Measurements from ENCODE around the gene CD163. TPM values are rescaled to one million over a fixed set of nuclear protein-coding genes. Genes with fewer than 3 reads are reported as not detected.
A peak's percentile ranks its signal among the peaks of the same experiment; 100 is the strongest.
"Not testable (repeated sequence)": the region's sequence is repeated elsewhere in the genome, so short reads cannot be mapped to it uniquely, and the experiment has no call there.

Gene CD163
- 0.63 TPM for polyA plus RNA-seq (2013, experiment 1 of 2)
- 0.10 TPM for polyA plus RNA-seq (2013, experiment 2 of 2)

- Histone ChIP-seq H3K27ac (ENCODE audit: low read depth, low read length, severe bottlenecking) (no peak within 1 kb of the TSS), H3K4me3 (ENCODE audit: extremely low read depth, insufficient read depth, low read length, poor library complexity, severe bottlenecking) (no peak within 1 kb of the TSS), H3K4me1 (ENCODE audit: control insufficient read depth, insufficient read depth, low read length, poor library complexity, severe bottlenecking) (peaks cover 3% of the 10 kb centered on the region), H3K9me3 (ENCODE audit: control insufficient read depth, low read length) (no peaks in the 10 kb centered on the region), H3K36me3 (ENCODE audit: control insufficient read depth, insufficient read depth, low read length) (no peaks in the 10 kb centered on the region)
- 83% methylated on average over 1 of the region's 2 CpGs; no CpG with 5 or more reads in 1 of the 2 experiments for WGBS, 2 experiments (ENCODE audit: insufficient coverage in 2 of 2)
Measured at GRCh38 chr12:7503686-7504415, at the start of gene CD163. Gene CD163, minus strand, starts transcription at chr12:7503777. Its CDS starts 87 bp downstream, at chr12:7503690.

GRCh38 chr12:7542813-7543212, 39.2 kb upstream of the CD163 start:
- Histone ChIP-seq H3K4me1 (ENCODE audit: control insufficient read depth, insufficient read depth, low read length, poor library complexity, severe bottlenecking) (no peaks in the 10 kb centered on the region), H3K27ac (ENCODE audit: low read depth, low read length, severe bottlenecking) (no peak overlapping the region), H3K9me3 (ENCODE audit: control insufficient read depth, low read length) (no peaks in the 10 kb centered on the region), H3K36me3 (ENCODE audit: control insufficient read depth, insufficient read depth, low read length) (no peaks in the 10 kb centered on the region), H3K4me3 (ENCODE audit: extremely low read depth, insufficient read depth, low read length, poor library complexity, severe bottlenecking) (no peak overlapping the region)

- 89% methylated on average over 8 of the region's 8 CpGs for WGBS, 2 experiments (ENCODE audit: insufficient coverage in 2 of 2)
- Histone ChIP-seq H3K9me3 (ENCODE audit: control insufficient read depth, low read length) (no peaks in the 10 kb centered on the region), H3K4me1 (ENCODE audit: control insufficient read depth, insufficient read depth, low read length, poor library complexity, severe bottlenecking) (no peaks in the 10 kb centered on the region), H3K4me3 (ENCODE audit: extremely low read depth, insufficient read depth, low read length, poor library complexity, severe bottlenecking) (no peak overlapping the region), H3K36me3 (ENCODE audit: control insufficient read depth, insufficient read depth, low read length) (no peaks in the 10 kb centered on the region), H3K27ac (ENCODE audit: low read depth, low read length, severe bottlenecking) (peak overlapping the region; percentile 13)
Measured at GRCh38 chr12:7542046-7542445, 38.5 kb upstream of the CD163 start.

GRCh38 chr12:7514416-7514815, 10.8 kb upstream of the CD163 start:
- 75 to 94% methylated on average over 2 to 4 of the region's 8 CpGs for WGBS, 2 experiments (ENCODE audit: insufficient coverage in 2 of 2)
- Histone ChIP-seq H3K4me3 (ENCODE audit: extremely low read depth, insufficient read depth, low read length, poor library complexity, severe bottlenecking) (no peak overlapping the region), H3K36me3 (ENCODE audit: control insufficient read depth, insufficient read depth, low read length) (no peaks in the 10 kb centered on the region), H3K9me3 (ENCODE audit: control insufficient read depth, low read length) (no peaks in the 10 kb centered on the region), H3K27ac (ENCODE audit: low read depth, low read length, severe bottlenecking) (no peak overlapping the region), H3K4me1 (ENCODE audit: control insufficient read depth, insufficient read depth, low read length, poor library complexity, severe bottlenecking) (no peaks in the 10 kb centered on the region)

- Histone ChIP-seq H3K4me1 (ENCODE audit: control insufficient read depth, insufficient read depth, low read length, poor library complexity, severe bottlenecking) (no peaks in the 10 kb centered on the region), H3K27ac (ENCODE audit: low read depth, low read length, severe bottlenecking) (no peak overlapping the region), H3K4me3 (ENCODE audit: extremely low read depth, insufficient read depth, low read length, poor library complexity, severe bottlenecking) (no peak overlapping the region), H3K9me3 (ENCODE audit: control insufficient read depth, low read length) (no peaks in the 10 kb centered on the region), H3K36me3 (ENCODE audit: control insufficient read depth, insufficient read depth, low read length) (no peaks in the 10 kb centered on the region)
- WGBS, 2 experiments (ENCODE audit: insufficient coverage in 2 of 2) = 75 to 80% methylated on average over 2 to 3 of the region's 3 CpGs
Measured at GRCh38 chr12:7512553-7512952, 9.0 kb upstream of the CD163 start.

- WGBS, 2 experiments (ENCODE audit: insufficient coverage in 2 of 2) = 93 to 100% methylated on average over 1 to 4 of the region's 14 CpGs
- H3K4me3 ChIP-seq (ENCODE audit: extremely low read depth, insufficient read depth, low read length, poor library complexity, severe bottlenecking); H3K36me3 ChIP-seq (ENCODE audit: control insufficient read depth, insufficient read depth, low read length); H3K4me1 ChIP-seq (ENCODE audit: control insufficient read depth, insufficient read depth, low read length, poor library complexity, severe bottlenecking); H3K9me3 ChIP-seq (ENCODE audit: control insufficient read depth, low read length); H3K27ac ChIP-seq (ENCODE audit: low read depth, low read length, severe bottlenecking): not testable (repeated sequence)
Measured at GRCh38 chr12:7509793-7510470, 6.4 kb upstream of the CD163 start.

GRCh38 chr12:7502612-7503011, 965 bp downstream of the CD163 start:
- no peaks in the 10 kb centered on the region for H3K9me3 ChIP-seq (ENCODE audit: control insufficient read depth, low read length)
- H3K4me1 ChIP-seq (ENCODE audit: control insufficient read depth, insufficient read depth, low read length, poor library complexity, severe bottlenecking) = peaks cover 3% of the 10 kb centered on the region
- no peak overlapping the region for H3K27ac ChIP-seq (ENCODE audit: low read depth, low read length, severe bottlenecking)
- no peaks in the 10 kb centered on the region for H3K36me3 ChIP-seq (ENCODE audit: control insufficient read depth, insufficient read depth, low read length)
- no peak overlapping the region for H3K4me3 ChIP-seq (ENCODE audit: extremely low read depth, insufficient read depth, low read length, poor library complexity, severe bottlenecking)
- WGBS, 2 experiments (ENCODE audit: insufficient coverage in 2 of 2) = 83% methylated on average over 3 of the region's 3 CpGs; no CpG with 5 or more reads in 1 of the 2 experiments

GRCh38 chr12:7501031-7501588, 2.5 kb downstream of the CD163 start:
- Histone ChIP-seq H3K4me1 (ENCODE audit: control insufficient read depth, insufficient read depth, low read length, poor library complexity, severe bottlenecking) (peaks cover 3% of the 10 kb centered on the region), H3K27ac (ENCODE audit: low read depth, low read length, severe bottlenecking) (no peak overlapping the region), H3K36me3 (ENCODE audit: control insufficient read depth, insufficient read depth, low read length) (no peaks in the 10 kb centered on the region), H3K4me3 (ENCODE audit: extremely low read depth, insufficient read depth, low read length, poor library complexity, severe bottlenecking) (no peak overlapping the region), H3K9me3 (ENCODE audit: control insufficient read depth, low read length) (no peaks in the 10 kb centered on the region)
- WGBS, 2 experiments (ENCODE audit: insufficient coverage in 2 of 2) = 96 to 98% methylated on average over 5 of the region's 6 CpGs

GRCh38 chr12:7499636-7500035, 3.9 kb downstream of the CD163 start:
- Histone ChIP-seq H3K4me1 (ENCODE audit: control insufficient read depth, insufficient read depth, low read length, poor library complexity, severe bottlenecking) (peaks cover 3% of the 10 kb centered on the region), H3K36me3 (ENCODE audit: control insufficient read depth, insufficient read depth, low read length) (no peaks in the 10 kb centered on the region), H3K9me3 (ENCODE audit: control insufficient read depth, low read length) (no peaks in the 10 kb centered on the region), H3K4me3 (ENCODE audit: extremely low read depth, insufficient read depth, low read length, poor library complexity, severe bottlenecking) (no peak overlapping the region), H3K27ac (ENCODE audit: low read depth, low read length, severe bottlenecking) (no peak overlapping the region)
- no CpG with 5 or more reads among the region's 1 CpG for WGBS, 2 experiments (ENCODE audit: insufficient coverage in 2 of 2)

- H3K4me1 ChIP-seq (ENCODE audit: control insufficient read depth, insufficient read depth, low read length, poor library complexity, severe bottlenecking) = peaks cover 3% of the 10 kb centered on the region
- H3K27ac ChIP-seq (ENCODE audit: low read depth, low read length, severe bottlenecking) = no peak overlapping the region
- H3K9me3 ChIP-seq (ENCODE audit: control insufficient read depth, low read length) = no peaks in the 10 kb centered on the region
- WGBS, 2 experiments (ENCODE audit: insufficient coverage in 2 of 2) = 80% methylated on average over 1 of the region's 4 CpGs
- no peak overlapping the region for H3K4me3 ChIP-seq (ENCODE audit: extremely low read depth, insufficient read depth, low read length, poor library complexity, severe bottlenecking)
- H3K36me3 ChIP-seq (ENCODE audit: control insufficient read depth, insufficient read depth, low read length) = no peaks in the 10 kb centered on the region
Measured at GRCh38 chr12:7498809-7499208, 4.8 kb downstream of the CD163 start.

GRCh38 chr12:7497661-7498060, 5.9 kb downstream of the CD163 start:
- Histone ChIP-seq H3K9me3 (ENCODE audit: control insufficient read depth, low read length) (no peaks in the 10 kb centered on the region), H3K4me1 (ENCODE audit: control insufficient read depth, insufficient read depth, low read length, poor library complexity, severe bottlenecking) (peaks cover 3% of the 10 kb centered on the region), H3K4me3 (ENCODE audit: extremely low read depth, insufficient read depth, low read length, poor library complexity, severe bottlenecking) (no peak overlapping the region), H3K36me3 (ENCODE audit: control insufficient read depth, insufficient read depth, low read length) (no peaks in the 10 kb centered on the region), H3K27ac (ENCODE audit: low read depth, low read length, severe bottlenecking) (no peak overlapping the region)
- WGBS, 2 experiments (ENCODE audit: insufficient coverage in 2 of 2) = no CpG with 5 or more reads among the region's 3 CpGs

Measured in mesodermal cell (in vitro differentiated cells).